ENCODE results near the gene SLC25A47.
"Not testable (repeated sequence)": the region's sequence is repeated elsewhere in the genome, so short reads cannot be mapped to it uniquely, and the experiment has no call there.

SLC25A47 gene, protein sequence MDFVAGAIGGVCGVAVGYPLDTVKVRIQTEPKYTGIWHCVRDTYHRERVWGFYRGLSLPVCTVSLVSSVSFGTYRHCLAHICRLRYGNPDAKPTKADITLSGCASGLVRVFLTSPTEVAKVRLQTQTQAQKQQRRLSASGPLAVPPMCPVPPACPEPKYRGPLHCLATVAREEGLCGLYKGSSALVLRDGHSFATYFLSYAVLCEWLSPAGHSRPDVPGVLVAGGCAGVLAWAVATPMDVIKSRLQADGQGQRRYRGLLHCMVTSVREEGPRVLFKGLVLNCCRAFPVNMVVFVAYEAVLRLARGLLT

DNA sequence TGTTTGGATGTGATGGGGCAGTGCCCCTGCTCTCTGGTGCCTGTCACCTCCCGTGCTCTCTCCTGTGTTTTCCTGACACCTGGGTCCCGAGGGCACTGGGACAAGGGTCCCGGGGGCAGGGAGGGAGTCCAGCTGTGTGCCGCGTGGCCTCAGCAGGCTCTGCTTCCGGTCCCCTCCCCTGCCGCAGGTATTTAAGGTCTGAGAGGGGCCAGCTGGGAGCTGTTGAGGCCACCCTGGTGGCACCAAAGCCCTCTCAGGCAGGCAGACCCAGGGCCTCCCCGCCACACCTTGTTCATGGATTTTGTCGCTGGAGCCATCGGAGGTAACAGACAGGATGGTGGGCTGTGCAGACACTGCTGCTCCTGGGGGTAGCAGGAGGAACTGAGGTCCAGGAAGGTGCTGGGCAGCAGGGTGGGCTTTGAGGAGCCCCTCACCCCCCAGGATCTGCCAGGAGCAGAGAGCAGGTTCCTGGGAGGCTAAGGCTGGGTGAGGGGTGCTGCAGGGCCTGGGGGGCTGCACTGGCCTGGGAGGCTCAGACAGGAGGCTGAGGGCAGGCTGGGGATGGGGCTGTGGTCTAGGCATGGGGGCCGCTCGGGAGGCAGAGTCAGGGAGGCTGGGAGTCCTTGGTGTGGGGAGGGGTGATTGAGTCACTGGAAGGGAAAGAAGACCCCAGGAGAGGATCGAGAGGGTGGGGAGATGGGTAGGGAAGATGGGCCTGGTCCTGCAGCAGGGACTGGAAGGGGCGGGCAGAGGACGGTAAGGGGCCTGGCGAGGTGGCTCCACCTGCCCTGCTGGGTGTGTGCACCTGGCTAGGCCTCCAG, at the start of gene SLC25A47:
SLC25A47 (plus strand) TSS at position 219 of the 821 bp plus-strand sequence; CDS start at position 295, 76 bp downstream.
- FAIRE-seq: no peak

DNA sequence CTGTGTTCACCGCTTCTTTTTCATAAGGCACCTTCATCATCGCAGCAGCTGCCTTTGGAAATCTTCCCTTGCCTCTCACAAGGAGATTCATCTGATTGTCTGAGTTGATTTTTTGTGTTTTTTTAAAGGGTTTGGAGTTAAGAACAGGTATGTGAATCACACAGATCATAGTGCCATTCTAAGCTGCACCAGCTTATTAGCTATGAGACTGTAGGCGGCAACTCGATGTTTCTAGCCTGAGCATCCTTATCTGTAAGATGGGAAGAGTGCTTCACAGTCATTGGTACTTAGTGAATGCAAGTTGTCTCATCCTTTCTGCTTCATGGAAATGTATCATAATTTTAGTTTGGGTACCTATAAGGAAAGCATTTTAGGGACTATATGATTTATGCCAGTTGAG, 48.9 kb upstream of the SLC25A47 start:
- FAIRE-seq: no peak

DNA sequence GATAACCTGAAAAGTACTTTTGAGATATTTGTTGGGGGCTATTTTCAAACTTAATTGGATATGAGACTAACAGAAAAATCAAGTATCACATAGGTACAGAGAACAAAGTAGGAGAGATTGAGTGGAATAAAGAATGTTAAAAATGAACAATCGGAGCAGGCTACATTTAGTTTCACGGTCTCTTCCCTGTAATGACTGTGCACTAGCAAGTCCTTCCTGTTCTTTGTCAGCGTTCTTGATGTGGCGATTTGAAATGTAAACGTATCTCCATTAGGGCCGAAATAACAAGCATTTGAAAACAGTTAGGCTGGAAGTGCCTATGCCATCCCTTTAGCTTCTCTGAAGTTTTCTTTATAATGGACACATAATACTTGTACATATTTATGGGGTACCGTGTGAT, 47.9 kb upstream of the SLC25A47 start:
- no peak for FAIRE-seq

DNA sequence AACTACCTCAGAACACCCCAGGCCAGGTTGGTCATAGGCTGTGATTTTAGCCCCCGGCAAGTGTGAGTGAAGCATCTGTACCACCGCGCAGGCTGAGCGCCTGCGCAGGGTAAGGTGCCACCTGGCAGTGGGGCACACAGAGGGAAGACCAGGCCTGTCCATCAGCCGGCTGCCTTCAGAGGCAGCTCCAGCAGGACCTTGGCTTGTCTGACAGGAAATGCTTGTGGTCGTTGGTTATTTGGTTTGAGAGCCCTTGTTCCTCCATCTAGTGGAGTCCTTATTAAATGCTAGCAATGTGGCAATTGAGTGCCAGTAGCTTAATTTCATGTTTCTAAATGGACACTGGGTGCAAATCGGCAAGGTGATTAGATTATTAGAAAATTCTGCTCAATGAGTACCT, 44.4 kb upstream of the SLC25A47 start:
- no peak for FAIRE-seq

DNA sequence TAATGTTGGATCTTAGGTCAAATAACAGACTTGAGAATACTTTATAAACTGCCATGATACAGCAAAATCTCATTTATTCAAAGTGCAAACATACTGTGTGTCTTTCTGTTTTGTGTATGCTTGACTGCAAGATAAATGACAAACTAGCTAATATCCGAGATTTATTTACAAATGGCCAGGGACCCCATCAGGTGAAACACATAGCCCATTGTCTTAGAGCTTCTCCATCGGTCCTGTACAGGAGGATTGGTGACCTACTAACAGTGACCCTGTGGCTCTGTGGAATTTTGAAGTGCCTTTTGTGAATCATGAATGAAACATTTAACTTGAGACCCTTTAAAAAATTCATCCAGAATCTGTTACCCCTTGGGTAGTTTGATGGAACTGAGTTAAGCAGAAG, 44.0 kb upstream of the SLC25A47 start:
- no peak for FAIRE-seq

DNA sequence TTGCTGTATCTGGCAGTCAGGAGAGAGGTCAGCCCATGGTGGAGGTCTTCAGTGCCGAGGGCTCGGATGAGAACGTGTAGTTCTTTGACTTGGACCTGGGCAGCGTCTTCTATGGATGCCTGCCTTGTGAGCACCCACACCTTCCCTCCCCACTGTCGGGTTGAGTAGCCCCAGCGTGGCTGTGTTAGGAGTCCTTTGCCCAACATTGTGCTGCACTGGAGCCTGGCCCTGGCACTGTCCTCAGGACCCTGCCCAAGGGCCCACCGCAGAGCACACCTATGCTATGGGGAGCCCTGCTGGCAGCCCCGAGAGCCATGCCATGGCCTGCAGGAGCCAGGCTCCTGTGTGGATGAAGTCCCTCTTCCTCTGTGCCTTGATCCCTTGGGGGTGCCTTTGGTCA, 43.6 kb upstream of the SLC25A47 start:
- no peak for FAIRE-seq

DNA sequence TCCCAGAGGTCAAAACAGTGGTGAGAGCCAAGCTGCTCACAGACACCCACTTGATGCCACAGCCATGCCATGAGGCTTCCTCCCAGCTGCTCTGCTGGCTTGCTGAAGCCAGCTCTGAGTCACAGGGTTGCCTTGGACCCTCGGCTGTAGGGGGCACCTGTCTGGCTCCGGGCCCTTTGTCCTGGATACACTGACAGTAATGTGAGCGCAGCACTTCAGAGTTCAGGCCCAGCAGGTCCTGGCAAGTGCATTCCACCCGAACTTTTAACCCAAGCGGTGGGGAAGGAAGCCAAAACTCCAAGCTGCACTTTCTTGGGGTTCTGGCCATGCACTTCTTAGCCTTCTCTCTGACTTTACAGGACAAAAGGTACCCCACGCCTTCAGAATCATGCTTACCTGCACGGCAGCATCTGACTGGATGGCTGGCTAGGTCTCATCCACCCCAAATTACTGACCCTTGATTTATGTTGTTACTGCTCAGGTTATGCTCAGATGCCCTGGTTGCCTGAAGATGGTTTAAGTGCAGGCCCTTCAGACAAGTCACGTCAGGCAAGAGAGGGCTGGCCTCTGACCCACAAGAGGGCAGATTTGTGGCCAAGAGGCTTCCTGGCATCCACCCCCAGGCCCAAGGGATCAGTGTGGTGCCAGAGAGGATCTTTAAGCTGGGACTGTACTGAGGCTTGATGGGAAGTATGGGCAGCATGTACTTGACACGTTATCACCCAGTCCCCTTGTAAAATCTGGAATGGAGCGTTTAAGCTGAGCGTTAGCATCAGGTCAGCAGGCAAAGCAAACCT, 41.7 kb upstream of the SLC25A47 start:
- FAIRE-seq: no peak

DNA sequence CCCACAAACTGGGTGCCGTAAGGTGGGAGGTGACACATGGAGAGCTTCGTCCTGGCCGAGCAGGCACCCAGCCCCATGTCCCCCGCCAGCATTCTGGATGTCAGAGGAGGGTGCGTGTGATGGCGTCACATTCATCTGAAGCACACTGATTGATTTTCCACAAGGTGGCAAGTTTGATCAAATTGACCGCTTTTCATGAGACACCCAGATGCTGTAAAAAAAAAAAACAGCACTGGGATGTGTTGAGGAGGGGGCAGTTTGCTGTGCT, 41.1 kb upstream of the SLC25A47 start:
- FAIRE-seq: no peak

DNA sequence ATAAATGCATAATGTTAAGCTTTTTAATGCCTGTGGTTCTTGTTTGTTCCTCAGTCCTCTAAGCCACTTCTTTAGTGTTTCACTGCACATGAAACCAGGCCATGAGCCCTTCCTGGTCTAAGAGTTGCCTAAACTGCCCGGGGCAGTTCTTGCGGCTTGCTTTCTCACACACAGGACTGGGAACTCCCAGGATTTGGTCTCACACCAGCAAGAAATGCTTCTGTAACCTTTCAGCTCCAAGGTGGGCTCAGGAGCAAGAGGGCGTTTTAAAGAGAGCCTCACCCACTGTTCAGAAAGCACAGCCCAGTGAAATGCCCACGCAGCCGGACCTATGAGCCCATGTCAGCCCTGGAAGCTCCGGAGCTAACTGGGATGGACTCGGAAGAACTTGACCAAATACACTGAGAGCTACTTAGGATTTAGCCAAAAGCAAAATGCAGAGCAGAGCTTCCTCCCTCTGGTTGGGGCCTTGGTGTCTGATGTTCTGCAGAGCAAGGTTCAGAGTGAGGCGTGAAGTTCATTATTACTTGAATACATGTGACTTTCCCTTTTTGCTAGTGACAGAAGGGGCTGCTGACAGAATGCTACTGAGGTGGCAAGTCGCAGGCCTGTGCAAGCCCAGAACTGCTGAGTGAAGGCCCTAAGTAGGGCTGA, 40.2 kb upstream of the SLC25A47 start:
- FAIRE-seq: no peak

DNA sequence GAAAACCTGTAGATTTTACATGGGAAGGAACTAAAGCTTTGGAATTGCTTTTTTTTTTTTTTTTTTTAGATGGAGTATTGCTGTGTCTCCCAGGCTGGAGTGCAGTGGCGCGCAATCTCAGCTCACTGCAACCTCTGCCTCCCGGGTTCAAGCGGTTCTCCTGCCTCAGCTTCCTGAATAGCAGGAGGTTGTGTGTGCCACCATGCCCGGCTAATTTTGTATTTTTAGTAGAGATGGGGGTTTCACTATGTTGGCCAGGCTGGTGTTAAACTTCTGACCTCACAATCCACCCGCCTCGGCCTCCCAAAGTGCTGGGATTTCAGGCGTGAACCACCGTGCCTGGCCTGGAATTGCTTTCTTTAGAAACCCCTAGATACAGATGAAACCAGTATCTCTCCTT, 39.7 kb upstream of the SLC25A47 start:
- not testable (repeated sequence) for FAIRE-seq

DNA sequence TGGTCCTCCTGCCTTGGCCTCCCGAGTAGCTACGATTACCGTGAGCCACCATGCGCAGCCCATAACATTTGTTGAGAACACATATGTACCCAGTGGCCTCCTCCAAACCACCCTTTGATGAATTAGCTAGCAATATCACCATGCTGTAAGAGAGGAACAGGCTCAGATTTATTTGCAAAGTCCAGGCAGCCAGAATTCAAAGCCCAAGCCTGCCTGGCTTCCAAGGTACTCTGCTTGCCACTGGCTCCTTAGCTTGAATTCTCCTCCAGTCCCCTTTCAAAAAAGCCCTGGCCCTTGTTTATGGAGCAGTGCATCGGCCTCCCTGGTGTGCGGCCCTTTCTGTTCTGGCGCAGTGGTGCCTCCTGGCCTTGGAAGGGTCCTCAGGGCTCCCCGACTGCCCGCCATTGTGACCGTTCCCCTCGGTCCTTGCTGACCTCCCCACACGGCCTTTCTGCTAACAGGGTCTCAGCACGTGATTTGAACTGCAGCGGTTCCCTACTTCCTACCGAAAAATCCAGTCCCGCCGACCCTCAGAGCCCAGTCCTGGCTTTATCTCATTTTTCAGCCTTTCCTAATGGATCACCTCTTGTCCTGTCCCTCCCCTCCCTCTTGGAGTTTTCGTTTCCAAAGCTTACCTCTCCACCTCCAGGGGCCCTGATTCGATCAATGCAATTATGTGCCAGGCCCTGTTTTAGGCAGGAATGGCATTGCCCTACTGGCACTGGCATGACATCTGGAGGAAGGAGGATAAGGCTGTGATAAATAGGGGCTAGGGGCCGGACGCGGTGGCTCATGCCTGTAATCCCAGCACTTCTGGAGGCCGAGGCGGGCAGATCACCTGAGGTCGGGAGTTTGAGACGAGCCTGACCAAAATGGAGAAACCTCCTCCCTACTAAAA, 38.9 kb upstream of the SLC25A47 start:
- FAIRE-seq: no peak

DNA sequence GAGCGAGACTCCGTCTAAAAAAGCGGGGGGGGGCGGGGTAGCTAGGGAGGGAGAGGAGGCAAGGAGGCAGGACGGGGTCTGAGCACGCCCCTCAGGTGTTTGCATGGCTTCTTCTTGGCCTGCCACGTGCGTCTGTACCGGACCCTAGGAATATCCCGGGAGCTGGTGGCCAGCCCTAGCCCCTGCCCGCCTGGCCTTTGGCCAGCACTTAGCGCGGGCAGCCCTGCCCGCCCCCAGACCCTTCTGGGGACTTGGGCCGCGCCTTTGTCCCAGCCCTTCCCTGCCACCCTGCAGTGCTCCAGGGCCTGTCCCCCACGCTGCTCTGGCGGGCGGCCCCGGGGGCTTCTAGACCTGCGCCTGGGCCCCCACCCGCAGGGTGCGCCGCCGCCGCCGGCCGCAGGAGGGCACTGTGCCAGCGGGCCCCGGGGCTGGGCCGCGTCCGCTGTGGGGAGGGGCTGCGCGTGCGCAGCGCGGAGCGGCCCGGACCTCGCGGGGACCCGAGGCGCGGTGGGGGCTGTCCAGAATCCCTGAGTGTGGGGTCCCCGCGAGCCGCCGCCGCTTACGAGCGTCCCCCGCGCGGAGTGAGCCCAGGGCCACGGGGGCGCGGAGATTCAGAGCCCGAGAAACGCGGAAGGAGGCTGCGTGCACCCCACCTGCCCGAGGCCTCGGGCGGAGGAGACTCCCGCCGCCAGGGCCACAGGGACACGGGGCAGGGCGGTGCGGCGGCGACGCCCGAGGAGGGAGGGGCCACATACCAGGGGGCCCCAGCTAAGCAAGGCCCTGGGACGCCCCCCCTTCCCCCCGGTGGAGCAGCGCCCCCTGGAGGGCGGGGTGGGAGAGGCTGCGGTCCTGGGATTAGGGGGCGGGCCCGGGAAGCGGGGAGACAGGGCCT, 37.9 kb upstream of the SLC25A47 start:
- no peak for FAIRE-seq

DNA sequence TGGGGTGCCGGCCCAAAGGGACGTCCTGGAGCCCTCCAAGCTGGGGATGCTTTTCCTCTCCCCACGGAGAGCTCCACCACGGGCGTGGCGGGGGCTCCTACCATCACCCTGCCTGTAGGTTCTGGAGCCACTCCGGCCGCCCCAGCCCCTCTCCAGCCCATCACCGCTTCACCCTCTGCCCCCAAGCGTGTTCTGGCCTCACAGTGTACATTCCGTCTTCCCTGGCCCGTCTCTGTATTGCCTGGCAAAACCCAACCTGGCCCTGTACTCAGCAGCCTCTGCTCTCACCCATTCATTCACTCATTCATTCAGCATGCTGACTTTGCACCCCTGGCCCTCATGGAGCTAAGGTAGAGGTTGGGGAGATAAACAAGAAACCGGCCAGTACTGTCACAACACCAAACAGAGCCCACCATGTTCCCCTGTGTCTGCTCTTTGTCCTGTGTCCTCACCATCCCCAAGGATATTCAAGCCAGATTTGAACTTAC, 37.2 kb upstream of the SLC25A47 start:
- FAIRE-seq: no peak

DNA sequence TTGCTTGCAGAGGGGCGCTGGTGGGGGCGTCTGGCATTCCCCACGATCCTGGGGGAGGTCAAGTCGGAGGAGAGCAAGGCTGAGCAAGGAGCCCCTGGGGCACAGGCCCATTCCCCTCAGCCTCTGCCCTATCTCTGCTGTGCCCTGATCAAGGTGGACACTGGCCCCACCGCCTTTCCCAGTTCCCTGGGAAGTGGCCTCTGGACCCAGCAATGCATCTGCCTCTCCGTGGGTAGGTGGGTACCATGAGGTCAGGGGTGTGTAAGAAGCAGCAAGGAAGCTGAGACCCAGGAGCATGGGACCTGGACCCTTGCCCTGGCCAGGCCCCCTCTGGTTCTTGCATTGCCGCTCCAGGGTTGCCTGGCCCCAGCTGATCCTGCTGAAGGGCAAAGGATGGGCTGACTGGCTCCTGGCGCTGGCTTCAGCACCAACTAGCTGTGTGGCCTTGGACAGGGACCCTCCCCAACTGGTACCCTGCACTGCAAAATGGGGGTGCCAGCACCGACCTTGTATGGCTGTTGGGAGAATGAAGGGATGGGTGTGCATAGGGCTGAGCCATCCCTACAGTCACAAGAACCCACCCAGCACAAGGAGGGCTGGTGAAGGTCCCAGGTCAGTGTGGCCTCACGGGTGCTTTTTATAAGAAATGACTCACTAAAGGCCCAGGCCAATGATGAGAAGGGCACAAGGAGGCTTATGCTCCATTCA, 36.5 kb upstream of the SLC25A47 start:
- FAIRE-seq: no peak

DNA sequence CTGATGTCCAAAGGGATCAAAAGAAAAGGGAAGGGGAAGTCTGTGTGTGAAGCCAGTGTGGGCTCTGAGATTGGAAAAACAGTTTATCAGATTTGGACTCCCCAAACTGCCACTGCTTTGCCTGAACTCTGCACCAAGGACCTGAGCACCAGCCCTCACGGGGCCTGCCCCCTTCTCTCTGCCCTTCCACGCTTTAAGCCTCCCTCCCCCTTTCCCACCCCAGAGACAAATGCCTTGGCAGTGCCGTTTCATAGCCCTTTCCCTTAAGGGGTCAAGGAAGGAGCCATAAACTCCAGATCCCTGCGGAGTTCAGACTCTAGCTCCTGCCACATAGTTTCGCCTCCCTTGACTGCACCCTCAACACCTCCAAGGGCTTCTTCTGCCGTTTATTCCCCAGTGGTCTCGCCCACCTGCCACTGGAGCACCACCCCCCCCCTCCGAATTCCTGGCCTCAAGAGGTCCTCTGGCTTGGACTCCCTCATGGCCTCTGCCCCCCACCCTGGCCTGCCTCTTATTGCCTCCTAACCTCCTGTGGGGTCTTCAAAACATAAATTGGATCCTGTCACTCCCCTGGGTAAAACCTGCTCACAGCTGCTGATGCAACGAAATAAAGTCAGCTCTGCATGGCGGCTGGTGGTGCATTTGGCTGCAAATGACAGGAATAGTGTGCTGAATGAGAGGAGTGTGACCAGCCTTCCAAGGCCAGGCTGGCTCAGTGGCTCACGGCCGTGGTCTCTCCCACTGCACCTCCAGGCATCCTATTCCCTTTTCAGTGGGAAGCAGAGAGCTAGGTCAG, 35.7 kb upstream of the SLC25A47 start:
- no peak for FAIRE-seq

DNA sequence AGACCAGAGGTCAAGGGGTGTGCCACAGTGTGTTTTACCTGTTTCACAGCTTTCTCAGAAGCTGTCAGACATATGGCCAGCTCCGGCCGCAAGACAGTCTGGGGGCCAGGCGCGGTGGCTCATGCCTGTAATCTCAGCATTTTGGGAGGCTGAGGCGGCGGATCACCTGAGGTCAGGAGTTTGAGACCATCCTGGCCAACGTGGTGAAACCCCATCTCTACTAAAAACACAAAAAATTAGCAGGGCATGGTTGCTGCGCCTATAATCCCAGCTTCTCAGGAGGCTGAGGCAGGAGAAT, 35.2 kb upstream of the SLC25A47 start:
- FAIRE-seq: not testable (repeated sequence)

DNA sequence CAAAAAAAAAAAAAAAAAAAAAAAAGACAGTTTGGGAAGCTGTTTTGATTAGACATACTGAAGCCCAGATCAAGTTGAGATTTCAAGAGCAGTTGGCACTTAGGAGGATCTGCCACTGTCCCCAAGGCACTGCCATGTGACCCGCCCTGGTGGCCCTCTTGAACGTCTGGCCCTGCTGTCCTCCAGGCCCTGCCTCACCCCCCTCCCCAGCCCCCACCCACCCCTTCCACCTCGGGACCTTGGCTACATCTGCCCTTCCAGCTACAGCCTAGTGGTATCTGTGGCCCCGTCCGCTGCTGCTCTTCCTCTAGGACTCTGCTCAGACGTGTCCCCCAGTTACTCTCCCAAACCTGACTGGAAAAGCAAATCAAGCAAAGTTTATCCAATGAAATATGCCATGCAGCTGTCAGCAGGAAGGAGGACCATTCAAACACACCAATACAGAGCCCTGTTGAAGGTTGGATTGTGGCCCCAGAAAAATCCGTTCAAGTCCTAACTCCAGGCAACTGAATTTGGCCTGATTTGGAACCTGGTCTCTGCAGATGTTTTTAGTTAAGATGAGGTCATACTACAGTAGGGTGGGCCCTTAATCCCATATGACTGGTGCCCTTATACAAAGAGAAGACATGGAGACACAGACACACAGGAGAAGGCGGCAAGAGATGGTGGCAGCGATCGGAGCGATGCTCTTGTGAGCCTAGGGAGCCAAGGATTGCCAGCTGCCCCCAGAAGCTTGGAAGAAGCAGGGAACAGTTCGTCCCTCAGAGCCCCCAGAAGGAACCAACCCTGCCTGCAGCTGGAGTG, 34.6 kb upstream of the SLC25A47 start:
- FAIRE-seq: no peak

DNA sequence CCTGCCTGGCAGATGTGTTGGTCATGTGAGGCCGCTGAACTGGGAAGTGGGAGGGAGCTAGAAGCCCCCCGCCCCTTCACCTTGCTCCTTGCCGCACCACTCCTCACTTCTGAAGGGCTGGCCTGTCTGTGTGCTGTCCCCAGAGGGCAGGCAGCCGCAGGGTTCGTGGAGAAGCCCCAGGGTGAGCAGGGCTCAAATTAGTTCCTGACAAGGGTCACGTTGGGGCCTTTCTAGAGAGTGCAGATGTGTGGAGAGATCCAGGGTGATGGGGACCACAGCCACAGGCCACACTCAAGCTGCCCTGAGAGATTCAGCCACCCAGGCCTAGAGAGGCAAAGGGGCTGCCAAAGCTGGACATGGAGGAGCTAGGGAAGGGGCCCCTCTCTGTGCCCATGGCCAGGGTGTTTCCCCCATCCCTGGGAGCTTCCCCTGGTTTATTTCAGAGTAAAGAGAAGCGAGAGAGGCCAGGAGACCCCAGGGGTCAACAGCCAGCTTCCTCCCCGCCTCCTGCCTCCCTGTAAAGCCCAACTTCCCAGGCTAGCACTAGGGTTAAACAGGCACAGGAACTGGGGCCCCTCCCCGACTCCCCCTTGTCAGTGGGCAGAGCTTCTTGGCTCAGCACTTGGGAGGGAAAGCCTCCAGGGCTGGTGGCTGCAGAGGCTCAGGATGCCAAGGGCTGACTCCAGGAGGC, 33.1 kb upstream of the SLC25A47 start:
- FAIRE-seq: no peak
